HS-27A (cell line): ENCODE results near the gene SLC2A8.
A peak's percentile ranks its signal among the peaks of the same experiment; 100 is the strongest.

ENCODE experiments used
- DNase-seq: peaks from one replicate; pipeline ENCODE4 v3.0.0-alpha.2; 2012; ENCODE audit warnings: low read depth, missing footprints

SLC2A8 gene

GRCh38 chr9:127382541-127382940 lies 14.4 kb upstream of the SLC2A8 start:
- no peak for DNase-seq

- DNase-seq = no peak
These were observed 12.8 kb upstream of the SLC2A8 start for GRCh38 chr9:127384016-127384730.

- no peak for DNase-seq
These were observed 12.1 kb upstream of the SLC2A8 start for GRCh38 chr9:127384901-127385300.

- DNase-seq = no peak
These were observed 10.7 kb upstream of the SLC2A8 start for GRCh38 chr9:127386249-127386648.

- DNase-seq = no peak
These were observed 10.0 kb upstream of the SLC2A8 start for GRCh38 chr9:127386981-127387380.

- DNase-seq = peak; percentile 70
These were observed 8.7 kb upstream of the SLC2A8 start for GRCh38 chr9:127388037-127388855.

- no peak for DNase-seq
These were observed 8.1 kb upstream of the SLC2A8 start for GRCh38 chr9:127388856-127389238.

- DNase-seq = no peak
These were observed 7.4 kb upstream of the SLC2A8 start for GRCh38 chr9:127389381-127390247.

GRCh38 chr9:127390248-127390545 lies 6.8 kb upstream of the SLC2A8 start:
- no peak for DNase-seq

GRCh38 chr9:127390563-127390962 lies 6.4 kb upstream of the SLC2A8 start:
- DNase-seq = no peak

GRCh38 chr9:127392166-127392565 lies 4.8 kb upstream of the SLC2A8 start:
- no peak for DNase-seq

GRCh38 chr9:127392976-127393375 lies 4.0 kb upstream of the SLC2A8 start:
- no peak for DNase-seq

- DNase-seq = no peak
These were observed 3.3 kb upstream of the SLC2A8 start for GRCh38 chr9:127393645-127394044.

GRCh38 chr9:127395497-127396252 lies 1.3 kb upstream of the SLC2A8 start:
- no peak for DNase-seq

- no peak for DNase-seq
These were observed 639 bp upstream of the SLC2A8 start for GRCh38 chr9:127396253-127396807.

GRCh38 chr9:127397646-127398274 lies 791 bp downstream of the SLC2A8 start:
- no peak for DNase-seq

- DNase-seq = no peak
These were observed 1.3 kb downstream of the SLC2A8 start for GRCh38 chr9:127398275-127398647.

GRCh38 chr9:127398715-127399400 lies 1.9 kb downstream of the SLC2A8 start:
- DNase-seq = no peak

GRCh38 chr9:127399736-127400269 lies 2.8 kb downstream of the SLC2A8 start:
- no peak for DNase-seq

- no peak for DNase-seq
These were observed 5.6 kb downstream of the SLC2A8 start for GRCh38 chr9:127402401-127403090.
